ENCODE measurements around the gene RIC8B.

RIC8B gene

DNA sequence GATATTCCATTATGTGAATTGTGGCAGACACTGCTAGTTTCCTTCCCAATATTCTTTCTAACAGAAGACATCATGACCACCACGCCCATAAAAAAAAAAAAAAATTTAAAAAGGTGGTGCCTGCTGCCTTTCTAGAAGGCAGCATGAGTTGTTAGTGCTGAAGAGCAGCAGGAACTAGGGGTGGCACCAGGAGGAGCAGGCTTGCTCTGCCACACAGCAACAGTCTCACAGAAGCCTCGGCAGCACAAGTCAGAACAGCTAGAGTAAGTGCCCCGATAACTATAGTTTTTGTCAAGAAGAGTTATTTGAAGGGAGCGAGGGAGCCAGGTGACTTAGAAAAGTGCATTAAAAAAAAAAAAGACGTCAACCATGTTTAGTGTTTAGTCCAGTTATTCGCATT, 114.8 kb downstream of the RIC8B start:
- H3K4me1 ChIP-seq (ENCODE audit: low read length), result no peaks in the 10 kb centered on the region
- no peak overlapping the region for H3K4me3 ChIP-seq (ENCODE audit: low read length)
- TF ChIP-seq EZH2phosphoT487 (IDR thresholded peaks at IDR 0.05; ENCODE audit: low read depth), result no peak
- TF ChIP-seq, protein P1, sequence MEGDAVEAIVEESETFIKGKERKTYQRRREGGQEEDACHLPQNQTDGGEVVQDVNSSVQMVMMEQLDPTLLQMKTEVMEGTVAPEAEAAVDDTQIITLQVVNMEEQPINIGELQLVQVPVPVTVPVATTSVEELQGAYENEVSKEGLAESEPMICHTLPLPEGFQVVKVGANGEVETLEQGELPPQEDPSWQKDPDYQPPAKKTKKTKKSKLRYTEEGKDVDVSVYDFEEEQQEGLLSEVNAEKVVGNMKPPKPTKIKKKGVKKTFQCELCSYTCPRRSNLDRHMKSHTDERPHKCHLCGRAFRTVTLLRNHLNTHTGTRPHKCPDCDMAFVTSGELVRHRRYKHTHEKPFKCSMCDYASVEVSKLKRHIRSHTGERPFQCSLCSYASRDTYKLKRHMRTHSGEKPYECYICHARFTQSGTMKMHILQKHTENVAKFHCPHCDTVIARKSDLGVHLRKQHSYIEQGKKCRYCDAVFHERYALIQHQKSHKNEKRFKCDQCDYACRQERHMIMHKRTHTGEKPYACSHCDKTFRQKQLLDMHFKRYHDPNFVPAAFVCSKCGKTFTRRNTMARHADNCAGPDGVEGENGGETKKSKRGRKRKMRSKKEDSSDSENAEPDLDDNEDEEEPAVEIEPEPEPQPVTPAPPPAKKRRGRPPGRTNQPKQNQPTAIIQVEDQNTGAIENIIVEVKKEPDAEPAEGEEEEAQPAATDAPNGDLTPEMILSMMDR (IDR thresholded peaks at IDR 0.05; ENCODE audit: low read depth, low read length), result no peak
- no peaks in the 10 kb centered on the region for H3K79me2 ChIP-seq (ENCODE audit: low read length)
- no peaks in the 10 kb centered on the region for H3K9me3 ChIP-seq (ENCODE audit: insufficient read depth, low read length)
- H3K36me3 ChIP-seq (replicated peaks; ENCODE audit: low read depth, low read length), result peaks cover 8% of the 10 kb centered on the region
- 0 out of 2 replicates have a peak, but pooled peaks cover 3% of the 10 kb centered on the region for H4K20me1 ChIP-seq (ENCODE audit: insufficient read depth, low read length)
- no peak overlapping the region for H3K9ac ChIP-seq (ENCODE audit: low read length)
- no peak overlapping the region for H3K27ac ChIP-seq (ENCODE audit: low read length)
- H3K4me2 ChIP-seq (ENCODE audit: low read length), result no peak overlapping the region
- H3K27me3 ChIP-seq (ENCODE audit: low read depth, low read length), result no peaks in the 10 kb centered on the region
- H2AFZ ChIP-seq (ENCODE audit: low read depth, low read length), result no peak overlapping the region

DNA sequence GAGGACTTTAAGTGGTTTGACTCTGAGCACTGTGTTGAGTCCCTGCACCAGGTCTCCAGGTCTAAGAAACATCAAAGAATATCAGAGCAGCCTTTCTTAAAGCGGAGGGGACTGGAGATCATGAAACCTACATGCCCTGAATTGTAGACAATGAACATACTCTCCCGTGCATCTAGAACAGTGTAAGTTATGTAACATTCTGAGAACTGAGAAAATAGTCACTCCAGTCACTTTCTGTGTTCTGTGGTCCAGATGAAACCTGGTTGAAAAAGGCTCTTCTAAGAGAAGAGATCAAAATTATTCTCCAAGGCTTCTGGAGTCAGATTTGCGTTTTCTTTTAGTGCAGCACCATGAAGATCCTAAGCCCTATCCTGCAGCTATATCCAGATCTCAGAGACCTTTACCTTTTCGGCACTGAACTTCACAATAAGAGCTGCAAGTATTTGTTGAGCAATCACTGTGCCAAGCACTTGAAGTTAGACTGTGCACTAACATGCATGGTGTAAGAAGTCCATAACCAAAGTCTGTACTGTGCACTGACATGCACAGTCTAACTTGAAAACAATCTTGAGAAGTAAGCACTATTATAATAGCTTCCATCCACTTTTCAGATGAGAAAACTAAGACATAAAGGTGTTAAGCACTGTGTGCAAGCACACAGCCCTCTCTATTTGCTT, 115.6 kb downstream of the RIC8B start:
- H3K4me3 ChIP-seq (ENCODE audit: low read length), result no peak overlapping the region
- TF ChIP-seq, protein P1 (IDR thresholded peaks at IDR 0.05; ENCODE audit: low read depth, low read length), result no peak
- TF ChIP-seq EZH2phosphoT487 (IDR thresholded peaks at IDR 0.05; ENCODE audit: low read depth), result no peak

DNA sequence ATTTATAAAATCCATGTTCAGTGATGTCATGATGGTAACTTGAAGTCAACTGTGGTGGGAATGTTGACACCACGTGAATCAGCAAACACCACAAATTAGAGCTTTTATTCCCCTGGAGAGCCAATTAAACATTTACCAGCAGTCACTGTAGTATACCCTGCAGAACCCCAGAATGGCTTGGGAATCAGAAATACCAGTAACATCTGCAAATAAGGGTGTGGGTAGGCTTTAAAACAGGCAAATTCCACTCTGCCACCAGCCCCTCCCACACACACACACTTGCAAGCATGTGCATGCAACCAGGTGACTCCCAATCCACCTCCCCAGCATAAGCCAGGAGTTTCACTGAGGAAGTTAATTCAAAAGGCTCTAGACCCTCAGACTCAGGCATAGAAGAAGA, 117.6 kb downstream of the RIC8B start:
- H4K20me1 ChIP-seq (ENCODE audit: insufficient read depth, low read length), result 0 out of 2 replicates have a peak, but pooled peaks cover 3% of the 10 kb centered on the region
- H3K4me2 ChIP-seq (ENCODE audit: low read length), result no peak overlapping the region
- H3K27me3 ChIP-seq (ENCODE audit: low read depth, low read length), result peaks cover 17% of the 10 kb centered on the region
- no peaks in the 10 kb centered on the region for H3K4me1 ChIP-seq (ENCODE audit: low read length)
- TF ChIP-seq, protein P1 (IDR thresholded peaks at IDR 0.05; ENCODE audit: low read depth, low read length), result no peak
- no peak for TF ChIP-seq EZH2phosphoT487 (IDR thresholded peaks at IDR 0.05; ENCODE audit: low read depth)
- H3K79me2 ChIP-seq (ENCODE audit: low read length), result no peaks in the 10 kb centered on the region
- peaks cover 4% of the 10 kb centered on the region for H3K36me3 ChIP-seq (replicated peaks; ENCODE audit: low read depth, low read length)
- no peak overlapping the region for H2AFZ ChIP-seq (ENCODE audit: low read depth, low read length)
- no peaks in the 10 kb centered on the region for H3K9me3 ChIP-seq (ENCODE audit: insufficient read depth, low read length)
- H3K4me3 ChIP-seq (ENCODE audit: low read length), result no peak overlapping the region
- no peak overlapping the region for H3K9ac ChIP-seq (ENCODE audit: low read length)
- H3K27ac ChIP-seq (ENCODE audit: low read length), result no peak overlapping the region

More for the DNA sequence above, 115.6 kb downstream of the RIC8B start:
- Histone ChIP-seq H4K20me1 (ENCODE audit: insufficient read depth, low read length) (0 out of 2 replicates have a peak, but pooled peaks cover 3% of the 10 kb centered on the region), H3K36me3 (replicated peaks; ENCODE audit: low read depth, low read length) (peaks cover 4% of the 10 kb centered on the region), H3K9me3 (ENCODE audit: insufficient read depth, low read length) (no peaks in the 10 kb centered on the region), H3K4me2 (ENCODE audit: low read length) (no peak overlapping the region), H3K27me3 (ENCODE audit: low read depth, low read length) (peaks cover 2% of the 10 kb centered on the region), H3K9ac (ENCODE audit: low read length) (no peak overlapping the region), H3K79me2 (ENCODE audit: low read length) (no peaks in the 10 kb centered on the region), H3K27ac (ENCODE audit: low read length) (no peak overlapping the region), H2AFZ (ENCODE audit: low read depth, low read length) (no peak overlapping the region), H3K4me1 (ENCODE audit: low read length) (no peaks in the 10 kb centered on the region)

DNA sequence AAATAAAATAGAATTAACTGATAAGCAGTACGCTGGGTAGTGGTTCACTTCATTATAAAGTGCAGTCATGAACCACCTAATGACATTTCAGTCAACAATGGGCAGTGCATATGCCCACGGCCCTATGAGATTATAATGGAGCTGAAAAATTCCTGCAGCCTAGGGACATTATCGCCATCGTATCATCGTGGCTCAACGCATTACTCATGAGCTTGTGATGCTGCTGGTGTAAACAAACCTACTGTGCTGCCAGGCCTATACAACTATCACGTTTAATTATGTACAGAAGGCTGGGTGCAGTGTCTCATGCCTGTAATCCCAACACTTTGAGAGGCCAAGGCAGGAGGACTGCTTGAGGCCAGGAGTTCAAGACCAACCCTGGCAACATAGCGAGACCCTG, 119.0 kb downstream of the RIC8B start:
- Histone ChIP-seq H3K4me2 (ENCODE audit: low read length) (no peak overlapping the region), H3K36me3 (replicated peaks; ENCODE audit: low read depth, low read length) (no peaks in the 10 kb centered on the region), H3K9me3 (ENCODE audit: insufficient read depth, low read length) (no peaks in the 10 kb centered on the region), H2AFZ (ENCODE audit: low read depth, low read length) (no peak overlapping the region), H3K4me1 (ENCODE audit: low read length) (no peaks in the 10 kb centered on the region), H3K79me2 (ENCODE audit: low read length) (no peaks in the 10 kb centered on the region), H3K27ac (ENCODE audit: low read length) (no peak overlapping the region), H4K20me1 (ENCODE audit: insufficient read depth, low read length) (peaks cover 8% of the 10 kb centered on the region; the same call in 1 of the 2 replicates), H3K27me3 (ENCODE audit: low read depth, low read length) (peaks cover 30% of the 10 kb centered on the region), H3K9ac (ENCODE audit: low read length) (no peak overlapping the region), H3K4me3 (ENCODE audit: low read length) (no peak overlapping the region)
- TF ChIP-seq EZH2phosphoT487 (IDR thresholded peaks at IDR 0.05; ENCODE audit: low read depth), result no peak
- TF ChIP-seq, protein P1 (IDR thresholded peaks at IDR 0.05; ENCODE audit: low read depth, low read length), result no peak
